Measurements from ENCODE around the gene GHDC.
A peak's percentile ranks its signal among the peaks of the same experiment; 100 is the strongest.
"Not testable (repeated sequence)": the region's sequence is repeated elsewhere in the genome, so short reads cannot be mapped to it uniquely, and the experiment has no call there.

GHDC gene

DNA sequence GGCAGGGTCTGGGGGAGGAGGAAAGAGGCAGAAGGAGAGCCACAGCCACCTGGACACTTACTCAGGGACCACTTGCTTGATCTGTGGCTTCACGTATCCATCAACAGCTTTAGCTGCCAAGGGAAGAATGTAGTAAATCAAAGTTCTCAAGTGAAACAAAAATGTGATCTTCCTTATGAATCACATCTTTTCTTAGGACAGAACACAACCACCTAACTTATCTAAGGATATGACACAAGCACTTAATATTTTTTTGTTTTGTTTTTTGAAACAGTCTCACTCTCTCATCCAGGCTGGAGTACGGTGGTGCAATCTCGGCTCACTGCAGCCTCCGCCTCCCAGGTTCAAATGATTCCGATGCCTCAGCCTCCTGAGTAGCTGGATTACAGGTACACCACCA lies 8.4 kb upstream of the GHDC start:
- no peak for DNase-seq

DNA sequence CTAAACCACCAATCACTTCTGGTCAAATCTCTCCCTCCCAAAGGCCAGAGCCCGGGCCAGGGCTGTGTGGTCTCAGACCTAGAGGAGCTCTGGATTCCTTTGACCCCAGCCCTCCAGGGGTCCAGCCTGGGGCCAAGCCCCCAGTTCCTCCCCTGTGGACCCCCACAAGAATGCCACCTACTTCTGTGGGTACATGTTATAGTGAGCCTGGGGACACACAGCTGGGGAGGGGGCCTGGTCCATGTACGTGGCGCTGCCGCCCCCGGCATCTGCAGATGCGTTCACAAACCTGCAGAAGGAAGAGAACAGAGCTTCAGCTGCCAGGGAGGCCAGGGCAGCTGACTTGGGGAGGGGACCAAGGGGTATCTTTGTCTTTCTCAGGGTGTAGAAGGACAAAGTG lies 7.9 kb upstream of the GHDC start:
- DNase-seq = no peak

DNA sequence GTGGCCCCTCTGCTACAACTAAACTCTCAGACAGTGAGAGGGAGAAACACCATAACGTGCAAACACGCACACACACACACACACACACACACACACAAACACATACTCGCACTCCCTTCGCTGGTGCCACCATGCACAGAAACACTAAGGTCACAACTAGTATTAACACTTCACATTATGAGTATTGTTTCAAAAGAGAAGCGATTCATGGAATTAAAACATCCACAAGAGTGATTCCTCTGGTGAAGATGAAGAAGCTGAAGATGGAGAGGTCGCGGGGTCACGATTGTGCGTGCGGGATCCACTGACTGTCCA lies 7.1 kb upstream of the GHDC start:
- no peak for DNase-seq

DNA sequence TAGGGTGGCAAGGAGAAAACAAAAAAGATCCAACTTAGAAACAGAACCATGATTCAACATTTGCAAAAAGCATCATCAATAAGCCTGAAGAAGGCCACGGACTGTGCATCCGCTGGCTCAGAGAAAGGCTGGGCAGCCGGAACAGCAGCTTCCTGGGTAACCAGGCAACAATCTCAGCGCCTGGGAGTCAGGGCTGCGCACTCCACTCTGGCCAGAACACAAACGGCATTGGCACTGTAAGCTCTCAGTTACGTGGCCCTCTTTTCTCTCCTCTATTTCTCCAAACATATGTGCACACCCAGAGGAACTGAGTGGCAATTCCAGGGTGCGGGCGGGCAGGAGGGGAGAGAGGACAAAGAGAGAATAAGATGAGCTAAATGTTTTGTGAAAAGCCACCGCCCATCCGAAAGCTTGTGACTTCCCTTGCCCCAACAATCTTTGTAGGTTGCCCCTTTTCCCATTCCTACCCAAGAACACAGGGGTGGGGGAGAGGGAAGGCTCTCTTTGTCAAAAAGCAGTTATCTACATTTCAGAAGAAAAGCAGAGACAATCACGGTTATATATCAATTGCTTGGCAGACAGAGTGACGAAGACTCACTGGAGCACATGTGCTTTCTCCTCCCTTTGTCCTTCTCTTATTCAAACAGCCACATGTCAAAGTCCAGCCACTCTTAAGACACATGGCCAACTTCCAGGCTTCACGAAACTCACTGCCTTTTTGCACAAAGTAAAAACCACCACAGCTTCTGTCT lies 6.6 kb upstream of the GHDC start:
- no peak for DNase-seq

DNA sequence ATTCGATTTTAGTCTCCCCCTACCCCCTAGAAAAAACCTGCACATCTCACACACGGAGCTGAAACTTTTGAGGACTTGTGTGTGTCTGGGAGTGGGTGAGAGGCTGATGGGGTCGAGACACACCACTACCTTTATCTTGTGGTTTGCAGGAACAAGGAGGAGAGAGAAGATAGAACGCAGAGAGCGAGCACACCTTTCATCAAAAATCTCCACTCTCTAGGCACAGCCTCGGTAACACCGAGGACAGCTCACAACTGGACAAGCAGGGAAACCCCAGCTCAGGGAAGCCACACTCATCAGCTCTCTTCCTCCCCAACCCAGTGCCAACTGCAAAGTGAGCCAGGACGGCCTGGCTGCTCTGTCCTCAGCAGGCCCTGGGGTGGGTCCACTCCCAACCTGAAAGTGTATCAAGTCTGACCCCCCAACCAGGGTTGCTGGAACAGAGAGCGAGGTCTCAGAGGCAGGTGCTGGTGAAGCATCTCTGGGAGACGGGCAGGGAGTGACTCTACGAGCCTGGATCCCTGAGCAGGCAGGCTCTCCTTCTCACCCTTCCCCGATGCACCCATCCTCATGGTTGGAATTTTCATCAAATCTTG lies 5.2 kb upstream of the GHDC start:
- no peak for DNase-seq

DNA sequence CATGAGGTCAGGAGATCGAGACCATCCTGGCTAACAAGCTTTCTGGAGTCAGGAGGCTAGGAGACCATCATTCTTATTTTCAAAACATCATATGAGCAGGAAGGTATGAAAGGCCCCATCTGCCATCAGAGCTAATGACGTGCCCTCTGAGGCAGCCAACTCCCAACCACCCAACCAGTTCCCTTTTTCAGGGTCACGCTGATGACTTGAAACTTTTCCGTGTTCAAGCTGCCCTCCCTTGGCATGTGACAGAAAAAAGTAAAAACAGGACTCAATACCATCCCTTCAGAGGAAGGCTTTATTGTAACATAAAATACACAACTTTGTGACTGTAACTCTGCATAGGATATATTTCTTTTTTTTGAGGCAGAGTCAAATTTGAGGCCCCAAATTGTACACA lies 4.6 kb upstream of the GHDC start:
- no peak for DNase-seq

DNA sequence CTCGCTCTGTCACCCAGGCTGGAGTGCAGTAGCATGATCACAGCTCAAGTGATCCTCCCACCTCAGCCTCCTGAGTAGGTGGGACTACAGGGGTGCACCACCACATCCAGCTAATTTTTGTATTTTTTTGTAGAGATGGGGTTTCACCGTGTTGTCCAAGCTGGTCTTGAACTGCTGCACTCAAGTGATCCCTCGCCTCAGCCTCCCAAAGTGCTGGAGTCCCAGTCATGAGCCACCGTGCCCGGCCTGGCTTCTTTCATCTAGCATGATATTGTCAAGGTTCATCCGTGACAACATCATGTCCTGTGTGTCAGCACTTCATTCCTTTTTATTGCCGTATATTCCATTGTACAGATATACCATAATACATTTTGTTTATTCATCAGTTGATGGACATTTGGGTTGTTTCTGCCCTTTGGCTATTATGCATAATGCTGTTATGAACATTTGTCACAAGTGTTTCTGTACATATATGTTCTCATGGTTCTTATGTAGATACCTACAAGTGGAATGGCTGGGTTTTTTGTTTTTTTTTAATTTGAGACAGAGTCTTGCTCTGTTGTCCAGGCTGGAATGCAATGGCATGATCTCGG lies 3.4 kb upstream of the GHDC start:
- no peak for DNase-seq

DNA sequence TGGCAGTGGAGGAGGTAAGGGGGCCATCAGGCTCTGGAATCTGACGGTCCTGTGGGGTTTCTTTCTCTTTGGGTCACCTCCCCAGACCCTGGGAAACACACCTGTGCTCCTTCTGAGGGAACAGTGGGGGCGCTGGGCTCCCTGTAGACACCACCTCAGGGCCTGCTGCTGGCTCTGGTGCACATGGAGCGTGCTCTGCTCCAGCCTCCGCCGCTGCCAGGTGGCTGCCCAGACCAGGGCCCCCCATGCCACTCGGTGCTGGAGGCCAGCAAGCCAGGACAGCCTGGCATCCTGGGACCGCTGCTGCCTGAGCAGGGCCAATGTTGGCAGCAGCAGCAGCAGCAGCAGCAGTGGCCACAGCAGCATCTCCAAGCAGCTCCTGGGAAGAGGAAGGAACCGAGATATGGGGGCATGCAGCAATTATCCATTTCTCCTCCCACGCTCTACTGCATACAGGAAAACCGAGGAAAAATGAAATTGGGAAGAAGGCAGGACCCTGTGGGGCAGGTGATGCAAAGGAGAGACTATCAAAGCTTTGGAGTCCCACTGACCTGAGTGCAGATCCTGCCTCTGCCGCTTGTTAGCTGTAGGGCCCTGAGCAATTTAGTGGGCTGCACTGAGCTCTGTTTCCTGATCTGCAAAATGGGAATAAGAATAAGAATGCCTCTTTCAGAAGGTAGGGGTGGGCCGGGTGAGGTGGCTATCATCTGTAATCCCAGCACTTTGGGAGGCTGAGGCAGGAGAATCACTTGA lies 902 bp downstream of the GHDC start:
- DNase-seq = no peak

DNA sequence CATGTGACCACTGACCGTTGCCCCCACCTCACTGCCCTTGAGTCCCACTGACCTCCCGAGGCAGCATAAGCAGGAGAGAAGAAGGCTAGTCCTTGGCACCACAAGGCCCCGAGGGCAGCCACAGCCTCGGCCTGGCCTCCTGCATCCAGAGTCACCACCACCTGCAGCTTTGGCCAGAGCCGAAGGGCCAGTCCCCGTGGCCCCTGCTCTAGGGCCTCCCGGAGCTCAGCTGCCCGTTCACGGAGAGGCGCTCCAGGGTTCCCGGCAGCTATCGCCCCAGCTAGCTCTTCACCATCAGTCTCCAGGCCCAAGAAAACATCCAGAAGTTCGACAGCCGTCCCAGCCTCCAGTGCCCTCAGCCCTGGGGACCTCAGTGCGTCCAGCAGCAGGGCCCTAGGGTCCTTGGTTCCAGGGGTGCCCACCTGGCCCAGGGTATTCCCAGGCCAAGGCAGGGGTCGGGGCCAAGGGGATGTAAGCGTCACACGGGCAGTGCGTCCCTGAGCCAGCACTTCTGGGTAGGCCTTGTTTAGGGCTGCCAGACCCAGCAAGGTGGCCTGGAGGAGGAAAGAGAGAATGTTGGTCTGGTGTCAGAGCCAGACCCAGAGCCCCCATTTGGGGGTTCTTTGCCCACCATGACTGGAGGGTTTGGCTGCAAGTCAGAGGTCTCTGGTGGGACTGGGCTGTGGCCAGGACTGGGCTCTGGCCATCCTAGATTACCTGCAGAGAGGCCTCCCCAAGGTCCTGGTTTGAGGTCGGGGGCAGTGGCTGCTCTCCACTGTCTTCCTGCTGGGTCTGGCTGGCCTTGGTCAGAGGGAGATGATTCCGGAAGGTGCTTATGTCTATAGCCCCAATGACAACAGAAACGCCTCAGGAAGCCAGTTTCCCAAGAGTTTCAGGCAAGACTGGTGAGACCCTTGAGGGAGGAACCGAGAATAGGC lies 1.8 kb downstream of the GHDC start:
- DNase-seq = no peak

DNA sequence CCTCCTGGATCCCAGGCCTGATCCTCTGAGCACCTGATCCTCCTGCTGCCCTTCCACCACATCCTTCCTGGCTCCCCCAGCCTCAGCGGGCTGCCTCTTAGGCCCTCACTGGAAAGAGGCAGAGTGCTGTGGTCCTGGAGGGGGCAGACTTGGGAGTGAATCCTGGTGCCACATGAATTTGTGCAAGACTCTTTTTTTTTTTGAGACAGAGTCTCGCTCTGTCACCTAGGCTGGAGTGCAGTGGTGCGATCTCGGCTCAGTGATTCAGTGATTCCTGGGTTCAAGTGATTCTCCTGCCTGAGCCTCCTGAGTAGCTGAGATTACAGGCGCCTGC lies 3.1 kb downstream of the GHDC start:
- no peak for DNase-seq

DNA sequence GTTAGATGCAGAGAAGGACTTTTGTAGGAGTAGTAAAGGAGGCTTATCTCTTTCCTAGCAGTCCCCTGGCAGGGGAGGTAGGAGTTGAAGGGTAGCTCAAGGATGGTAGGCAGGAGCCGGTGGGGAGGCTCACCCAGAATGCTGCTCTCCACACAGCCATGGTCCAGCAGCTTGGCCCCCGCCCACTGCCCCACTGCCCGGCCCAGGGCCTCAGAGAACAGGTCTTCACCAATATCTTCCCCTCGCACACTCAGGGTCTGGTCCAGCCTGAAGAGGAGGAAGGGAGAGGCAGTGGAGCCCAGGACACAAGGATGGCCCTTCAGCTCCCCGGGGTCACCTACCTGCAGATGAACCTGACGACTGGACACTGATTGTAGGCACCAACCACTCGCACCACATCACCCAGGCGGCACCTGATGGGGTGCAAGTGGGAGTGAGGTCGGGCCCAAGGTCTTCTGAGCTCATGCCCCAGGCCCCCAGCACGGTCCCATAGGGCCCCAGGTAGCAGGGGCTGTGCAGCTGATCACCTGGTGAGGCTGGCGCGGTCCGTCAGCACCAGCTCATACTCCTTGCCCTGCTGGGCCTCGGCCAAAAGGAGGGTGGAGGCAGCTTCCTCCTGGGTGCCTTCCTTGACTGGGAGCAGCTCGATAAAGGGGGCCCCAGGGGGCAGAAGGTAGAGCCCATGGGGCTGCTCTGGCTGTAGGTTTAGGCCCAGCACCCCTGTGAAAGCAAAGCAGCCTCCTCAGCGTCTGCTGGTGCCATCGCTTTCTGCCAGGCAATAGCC lies 3.6 kb downstream of the GHDC start:
- DNase-seq = no peak

DNA sequence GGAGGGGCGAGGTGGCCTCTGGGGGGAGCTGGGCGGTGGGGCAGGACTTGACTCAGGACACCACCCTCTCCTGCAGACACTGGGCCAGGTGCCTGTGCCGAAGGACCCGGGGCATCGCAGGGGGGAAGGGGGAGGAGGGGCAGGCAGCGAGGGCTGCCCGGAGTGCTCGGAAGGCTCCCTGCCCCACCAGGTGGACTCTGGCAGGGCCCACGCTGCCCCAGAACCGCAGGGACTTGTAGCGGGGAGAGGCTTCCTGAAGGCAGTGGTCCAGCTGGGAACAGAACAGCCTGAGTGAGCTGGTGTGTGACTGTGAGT lies 4.7 kb downstream of the GHDC start:
- no peak for DNase-seq

DNA sequence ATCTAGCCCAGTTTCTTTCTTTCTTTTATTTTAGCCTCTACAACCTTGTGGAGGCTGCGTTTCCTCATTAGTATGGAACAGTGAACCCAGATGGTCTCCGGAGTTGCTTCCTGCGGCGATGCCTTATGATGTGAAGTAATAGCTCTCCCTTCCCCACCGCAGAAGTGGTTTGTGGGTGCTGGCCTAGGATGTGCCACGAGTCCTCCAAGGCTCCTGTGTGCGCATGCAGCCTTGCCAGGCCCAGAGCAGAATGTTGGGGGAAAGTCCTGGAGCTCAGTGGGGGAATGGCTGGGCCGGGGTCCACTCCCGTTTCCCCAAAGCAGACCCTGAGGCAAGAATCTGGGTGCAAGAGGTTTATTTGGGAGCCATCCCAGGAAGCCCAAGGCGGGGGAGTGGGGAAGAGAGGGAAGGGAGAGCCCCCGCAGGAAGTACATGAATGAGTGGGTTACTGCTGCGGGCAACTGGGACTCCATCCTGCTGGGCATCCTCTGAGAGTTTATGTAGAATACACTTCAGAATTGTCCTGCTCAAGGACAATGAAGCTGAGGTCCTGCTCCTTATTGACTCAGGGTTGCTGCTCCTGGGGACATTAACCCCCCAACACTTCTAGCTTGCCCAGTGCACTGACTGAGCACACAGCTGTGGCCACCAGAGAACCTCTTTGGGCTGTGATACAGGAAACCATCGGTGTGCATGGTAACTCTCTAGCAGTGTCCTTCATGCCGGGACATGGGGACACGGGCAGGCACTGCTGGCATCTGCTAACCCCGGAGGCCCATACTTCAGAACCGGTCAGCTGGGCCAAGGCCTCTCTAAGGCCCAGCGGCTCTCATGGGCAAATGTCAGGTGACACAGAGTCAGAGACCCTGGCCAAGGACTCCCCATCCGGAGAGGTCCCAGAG lies 5.3 kb downstream of the GHDC start:
- DNase-seq = no peak

DNA sequence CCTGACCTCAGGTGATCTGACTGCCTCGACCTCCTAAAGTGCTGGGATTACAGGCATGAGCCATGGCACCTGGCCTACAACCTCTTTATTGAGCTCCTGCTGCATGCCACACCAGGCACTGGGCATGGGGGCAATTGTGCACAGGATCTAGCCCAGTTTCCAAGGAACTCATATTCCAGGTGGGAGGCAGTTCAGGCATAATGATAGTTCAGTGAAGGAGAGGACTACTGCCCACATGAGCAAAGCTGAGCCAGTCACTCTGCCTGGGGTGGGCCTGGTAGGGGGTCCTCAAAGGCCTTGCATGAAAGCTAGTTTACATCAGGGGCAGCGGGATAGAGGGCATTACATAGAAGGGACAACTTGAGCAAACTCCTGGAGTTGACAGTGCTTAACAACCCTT lies 6.5 kb downstream of the GHDC start:
- DNase-seq = no peak

DNA sequence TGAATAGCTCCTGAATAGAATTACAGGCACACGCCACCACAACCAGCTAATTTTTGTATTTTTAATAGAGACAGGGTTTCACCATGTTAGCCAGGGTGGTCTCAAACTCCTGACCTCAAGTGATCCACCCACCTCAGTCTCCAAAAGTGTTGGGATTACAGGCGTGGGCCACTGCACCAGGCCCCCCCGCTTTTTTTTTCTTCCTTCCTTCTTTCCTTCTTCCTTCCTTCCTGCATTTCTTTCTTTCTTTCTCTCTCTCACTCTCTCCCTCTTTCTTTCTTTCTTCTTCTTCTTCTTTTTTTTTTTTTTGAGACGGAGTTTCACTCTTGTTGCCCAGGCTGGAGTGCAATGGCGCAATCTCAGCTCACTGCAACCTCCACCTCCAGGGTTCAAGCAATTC lies 8.1 kb downstream of the GHDC start:
- not testable (repeated sequence) for DNase-seq

DNA sequence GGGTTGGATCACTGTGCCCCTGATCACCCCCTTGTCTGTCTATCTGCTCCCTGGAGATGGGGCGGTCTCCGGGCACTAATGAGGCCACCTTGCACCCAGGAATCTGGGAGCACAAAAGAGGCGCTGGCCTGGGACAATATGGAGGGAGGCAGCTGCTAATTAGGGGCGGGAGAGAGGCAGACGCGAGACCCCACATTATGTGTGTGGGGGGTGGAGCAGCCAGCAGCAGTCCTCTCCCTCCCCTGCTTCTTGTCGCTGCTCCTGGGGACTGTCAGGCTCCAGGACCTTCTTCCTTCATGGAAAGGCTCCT lies 8.7 kb downstream of the GHDC start:
- DNase-seq = no peak

DNA sequence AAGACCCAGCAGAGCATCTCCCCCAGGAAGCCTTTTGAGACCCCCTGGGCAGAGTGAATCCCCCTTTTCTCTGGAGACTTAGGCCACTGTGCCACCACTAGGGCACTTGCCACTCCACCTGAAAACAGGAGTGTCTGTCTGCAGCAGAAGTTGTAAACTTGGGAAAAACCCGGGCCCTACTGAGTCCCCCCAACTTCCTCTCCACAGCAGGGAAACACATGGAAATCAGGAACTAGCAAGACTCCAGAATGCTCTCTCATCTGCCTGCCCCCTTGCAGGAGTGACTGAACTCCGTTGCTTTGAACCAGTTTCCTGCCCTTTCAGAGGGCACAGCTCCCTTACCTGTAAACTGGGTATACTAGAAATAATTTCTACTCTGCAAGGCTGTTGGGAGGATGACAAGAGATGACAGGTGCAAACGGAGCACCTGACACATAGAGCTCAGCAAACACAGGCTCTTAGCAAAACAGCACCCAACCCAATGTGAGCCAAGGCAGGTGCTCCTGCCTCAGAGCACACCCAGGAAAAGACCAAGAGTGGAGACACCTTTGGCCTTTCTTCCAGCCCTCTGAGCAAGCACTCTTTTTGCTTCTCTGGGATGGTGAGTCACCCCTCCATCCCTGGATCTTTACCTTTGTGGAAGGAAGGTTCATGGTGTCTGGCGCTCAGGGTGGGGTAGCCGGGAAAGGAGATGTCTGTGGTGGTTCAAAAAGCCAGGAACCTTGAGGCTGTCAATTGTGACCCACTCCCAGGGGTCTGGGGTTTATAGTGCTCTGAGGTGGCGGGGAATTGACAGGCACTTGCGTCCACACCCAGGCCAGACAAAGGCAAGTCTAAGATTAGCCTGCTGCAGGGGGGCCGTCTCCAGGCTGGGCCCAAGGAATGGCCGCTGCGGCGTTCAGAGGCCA lies 9.3 kb downstream of the GHDC start, which contains the start of gene HCRT:
Gene HCRT (minus strand): TSS at position 740 of the 908 bp plus-strand sequence. CDS start 87 bp downstream, at position 653.
- no peak for DNase-seq

DNA sequence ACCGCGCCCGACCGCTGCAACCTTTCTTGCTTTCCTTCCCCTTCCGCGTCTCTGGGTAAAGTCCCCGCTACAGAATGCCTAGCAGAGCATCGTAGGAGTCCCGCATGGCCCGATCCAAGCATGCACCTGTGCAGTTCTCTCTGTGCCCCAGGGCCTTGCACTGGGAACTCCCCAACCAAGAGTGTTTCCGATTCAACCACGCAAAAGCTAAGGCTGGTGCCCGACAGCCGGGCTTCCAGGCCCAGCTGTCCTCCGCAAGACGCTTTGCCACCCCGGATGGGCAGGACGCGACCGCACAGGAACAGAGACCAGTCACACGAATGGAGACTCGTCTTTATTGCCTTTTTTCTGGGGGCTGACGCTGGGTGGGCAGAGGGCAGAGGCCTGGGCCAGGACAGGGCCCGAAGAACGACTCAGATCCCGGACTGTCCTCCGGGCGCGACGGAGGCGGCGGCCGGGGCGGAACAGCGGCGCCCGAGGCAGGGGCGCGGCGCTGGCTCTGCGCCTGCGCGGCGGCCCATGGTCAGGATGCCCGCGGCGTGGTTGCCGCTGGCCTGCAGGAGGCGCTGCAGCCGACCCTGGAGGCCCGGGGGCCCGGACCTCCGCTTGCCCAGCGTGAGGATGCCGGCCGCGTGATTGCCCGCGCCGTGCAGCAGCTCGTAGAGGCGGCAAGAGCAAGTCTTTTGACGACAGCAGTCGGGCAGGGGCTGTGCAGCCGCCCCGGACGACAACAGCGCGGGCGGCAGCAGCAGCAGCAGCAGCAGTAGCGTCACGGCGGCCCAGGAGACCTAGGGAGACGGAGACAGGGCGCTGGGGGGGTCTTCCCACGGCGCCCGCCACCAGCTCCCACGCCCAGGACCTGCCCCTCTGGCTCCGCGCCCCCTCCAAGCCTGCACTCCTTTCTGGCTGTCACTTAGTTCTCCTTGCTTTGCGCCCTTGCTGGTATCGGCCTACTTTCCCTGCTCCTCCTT lies 10.3 kb downstream of the GHDC start:
- peak; percentile 87 for DNase-seq
